PFSK-1 (cell line): ENCODE data around the gene NRG3. TPM values are rescaled to one million over a fixed set of nuclear protein-coding genes. Genes with fewer than 3 reads are reported as not detected.

Source experiments
- FOXP2 ChIP-seq: optimal IDR thresholded peaks from 2 replicates; pipeline ENCODE3; 2011; ENCODE audit warnings: borderline replicate concordance, control low read depth, inconsistent platforms; ENCODE audit not compliant: insufficient read depth; ENCODE audit errors: extremely low read length, extremely low read depth
- POLR2AphosphoS5 ChIP-seq: IDR thresholded peaks from 2 replicates; pipeline ENCODE4 v1.6.1; 2012; ENCODE audit warnings: low read depth, mild to moderate bottlenecking, control low read depth, low read length, moderate library complexity
- SIN3A ChIP-seq: IDR thresholded peaks from 2 replicates; pipeline ENCODE4 v1.6.1; 2012; ENCODE audit warnings: mild to moderate bottlenecking, low read length, moderate library complexity, borderline replicate concordance; ENCODE audit not compliant: insufficient read depth
- TAF1 ChIP-seq: IDR thresholded peaks from 2 replicates; pipeline ENCODE4 v1.6.1; 2012; ENCODE audit warnings: low read length, control low read depth, borderline replicate concordance; ENCODE audit not compliant: insufficient read depth
- polyA plus RNA-seq: library from polyadenylated mRNA; unstranded; fragments of >200 nt; gene quantifications from one replicate; pipeline ENCODE4 v1.2.1, GENCODE V29; 2012; ENCODE audit warnings: low read depth, missing spikeins; ENCODE audit not compliant: insufficient read length
- TF ChIP-seq, protein P1 (sequence below), 2 experiments: IDR thresholded peaks; 2 replicates each; pipeline versions ENCODE4 v1.6.1 to v1.8.0; 2011 to 2012; ENCODE audit warnings: low read depth in 2 of 2, low read length in 2 of 2, control low read depth in 1 of 2, inconsistent platforms in 1 of 2, mild to moderate bottlenecking in 1 of 2, moderate library complexity in 1 of 2; ENCODE audit not compliant: insufficient read depth in 1 of 2

NRG3 gene
- 0.14 TPM for polyA plus RNA-seq

GRCh38 chr10:81874875-81875466 lies at the start of gene NRG3:
Gene NRG3, plus strand, starts transcription at chr10:81875194.
- TF ChIP-seq SIN3A: no peak
- TF ChIP-seq, protein P1, sequence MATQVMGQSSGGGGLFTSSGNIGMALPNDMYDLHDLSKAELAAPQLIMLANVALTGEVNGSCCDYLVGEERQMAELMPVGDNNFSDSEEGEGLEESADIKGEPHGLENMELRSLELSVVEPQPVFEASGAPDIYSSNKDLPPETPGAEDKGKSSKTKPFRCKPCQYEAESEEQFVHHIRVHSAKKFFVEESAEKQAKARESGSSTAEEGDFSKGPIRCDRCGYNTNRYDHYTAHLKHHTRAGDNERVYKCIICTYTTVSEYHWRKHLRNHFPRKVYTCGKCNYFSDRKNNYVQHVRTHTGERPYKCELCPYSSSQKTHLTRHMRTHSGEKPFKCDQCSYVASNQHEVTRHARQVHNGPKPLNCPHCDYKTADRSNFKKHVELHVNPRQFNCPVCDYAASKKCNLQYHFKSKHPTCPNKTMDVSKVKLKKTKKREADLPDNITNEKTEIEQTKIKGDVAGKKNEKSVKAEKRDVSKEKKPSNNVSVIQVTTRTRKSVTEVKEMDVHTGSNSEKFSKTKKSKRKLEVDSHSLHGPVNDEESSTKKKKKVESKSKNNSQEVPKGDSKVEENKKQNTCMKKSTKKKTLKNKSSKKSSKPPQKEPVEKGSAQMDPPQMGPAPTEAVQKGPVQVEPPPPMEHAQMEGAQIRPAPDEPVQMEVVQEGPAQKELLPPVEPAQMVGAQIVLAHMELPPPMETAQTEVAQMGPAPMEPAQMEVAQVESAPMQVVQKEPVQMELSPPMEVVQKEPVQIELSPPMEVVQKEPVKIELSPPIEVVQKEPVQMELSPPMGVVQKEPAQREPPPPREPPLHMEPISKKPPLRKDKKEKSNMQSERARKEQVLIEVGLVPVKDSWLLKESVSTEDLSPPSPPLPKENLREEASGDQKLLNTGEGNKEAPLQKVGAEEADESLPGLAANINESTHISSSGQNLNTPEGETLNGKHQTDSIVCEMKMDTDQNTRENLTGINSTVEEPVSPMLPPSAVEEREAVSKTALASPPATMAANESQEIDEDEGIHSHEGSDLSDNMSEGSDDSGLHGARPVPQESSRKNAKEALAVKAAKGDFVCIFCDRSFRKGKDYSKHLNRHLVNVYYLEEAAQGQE (IDR thresholded peaks at IDR 0.05; ENCODE audit: insufficient read depth in 1 of 2, low read depth in 2 of 2, low read length in 2 of 2): no peak
- TF ChIP-seq POLR2AphosphoS5: no peak
- TF ChIP-seq TAF1: no peak

- TF ChIP-seq, protein P1 (IDR thresholded peaks at IDR 0.05; ENCODE audit: insufficient read depth in 1 of 2, low read depth in 2 of 2, low read length in 2 of 2): no peak
- TF ChIP-seq FOXP2 (no peak), POLR2AphosphoS5 (no peak), SIN3A (no peak), TAF1 (no peak)
These were observed 46.7 kb upstream of the NRG3 start for GRCh38 chr10:81828251-81828650.

DNA sequence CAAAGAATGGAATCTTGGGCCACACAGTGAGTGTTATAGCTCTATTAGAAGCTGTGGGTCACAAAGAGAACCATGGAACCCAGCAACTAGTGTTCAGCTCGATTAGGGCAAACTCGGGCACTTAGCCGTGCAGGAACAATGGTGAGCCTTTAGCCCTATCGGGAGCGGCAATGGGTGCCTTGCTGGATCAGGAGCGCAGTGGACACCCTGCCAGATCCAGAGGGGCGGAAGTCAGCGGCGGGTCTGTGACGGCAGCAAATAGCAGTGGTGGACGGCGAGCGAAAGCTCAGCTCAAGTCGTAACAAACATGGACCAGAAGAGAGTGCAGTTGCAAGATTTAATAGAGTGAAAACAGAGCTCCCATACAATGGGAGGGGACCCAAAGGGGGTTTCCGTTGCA lies 43.9 kb upstream of the NRG3 start:
- TF ChIP-seq, protein P1 (IDR thresholded peaks at IDR 0.05; ENCODE audit: insufficient read depth in 1 of 2, low read depth in 2 of 2, low read length in 2 of 2): no peak
- TF ChIP-seq SIN3A (no peak), FOXP2 (no peak), POLR2AphosphoS5 (no peak), TAF1 (no peak)

DNA sequence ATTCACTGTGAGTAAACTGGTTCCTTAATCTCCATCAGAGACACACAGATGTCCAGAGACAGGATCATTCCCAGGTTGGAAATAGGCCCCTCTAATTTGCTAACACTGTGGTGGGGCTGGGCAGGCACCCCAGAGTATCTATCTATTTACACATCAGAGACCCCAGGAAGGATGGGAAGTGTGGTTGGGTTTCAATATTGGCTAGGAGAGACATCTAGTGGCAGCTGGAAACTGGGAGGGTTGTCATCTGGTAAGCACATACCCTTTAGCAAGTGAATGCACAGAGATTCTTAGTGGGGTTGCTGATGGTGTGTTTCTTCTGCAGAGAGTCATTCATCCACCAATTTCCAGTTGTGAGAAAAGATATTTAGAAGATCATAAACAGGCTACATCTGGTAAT lies 36.0 kb upstream of the NRG3 start:
- no peak for TF ChIP-seq POLR2AphosphoS5
- TF ChIP-seq TAF1: no peak
- TF ChIP-seq FOXP2: no peak

DNA sequence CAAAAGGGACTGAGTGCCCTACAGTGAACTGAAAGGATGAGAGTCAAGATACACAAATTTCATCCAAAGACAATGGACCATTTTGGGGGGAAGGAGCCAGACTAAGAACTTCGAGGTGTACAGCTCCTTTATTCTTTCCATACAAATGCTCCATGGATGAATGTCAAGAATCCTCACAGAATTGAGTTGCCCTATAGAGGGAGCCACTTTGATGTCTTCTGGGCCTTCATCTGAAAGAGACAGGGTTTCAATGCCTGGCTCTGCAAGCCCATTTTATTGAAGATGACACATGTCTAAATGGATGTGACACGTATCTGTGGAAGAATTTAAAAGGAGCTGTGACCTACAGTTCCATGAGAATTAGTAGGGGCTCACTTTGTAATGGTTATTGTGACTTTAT lies 32.0 kb upstream of the NRG3 start:
- TF ChIP-seq TAF1: no peak
- no peak for TF ChIP-seq FOXP2
- TF ChIP-seq, protein P1 (IDR thresholded peaks at IDR 0.05; ENCODE audit: insufficient read depth in 1 of 2, low read depth in 2 of 2, low read length in 2 of 2): no peak
- no peak for TF ChIP-seq SIN3A
- no peak for TF ChIP-seq POLR2AphosphoS5
